CD14-positive monocyte (primary cell): Measurements from ENCODE around the gene HDAC6. TPM values are rescaled to one million over a fixed set of nuclear protein-coding genes. Genes with fewer than 3 reads are reported as not detected.

ENCODE experiments used
- DNase-seq, 3 donors: peaks; one replicate each; pipeline ENCODE4 v3.0.0-alpha.2; 2011 to 2022
- H2AFZ ChIP-seq: 2 replicates; pipeline ENCODE4 v1.6.0; 2012; ENCODE audit warnings: mild to moderate bottlenecking, low read depth, low read length, inconsistent platforms; ENCODE audit not compliant: insufficient read depth, poor library complexity, severe bottlenecking
- H3K27ac ChIP-seq, 2 donors: 1 replicate in 1 of 2; 2 replicates in 1 of 2; pipeline ENCODE4 v1.5.1; 2012 to 2013; ENCODE audit warnings: low read length in 2 of 2, control low read depth in 1 of 2, inconsistent platforms in 1 of 2, low read depth in 1 of 2, mild to moderate bottlenecking in 1 of 2
- H3K27me3 ChIP-seq, 2 donors: one replicate each; pipeline versions ENCODE4 v1.6.0 to v1.6.1; 2011 to 2013; ENCODE audit warnings: low read length in 2 of 2; ENCODE audit not compliant: control insufficient read depth in 2 of 2, insufficient read depth in 2 of 2
- H3K36me3 ChIP-seq, 2 donors: replicated peaks in 1 of 2; 1 replicate in 1 of 2; 2 replicates in 1 of 2; pipeline versions ENCODE4 v1.5.1 to v1.6.1; 2012 to 2013; ENCODE audit warnings: low read length in 2 of 2, control low read depth in 1 of 2, inconsistent platforms in 1 of 2, mild to moderate bottlenecking in 1 of 2; ENCODE audit not compliant: insufficient read depth in 2 of 2, control insufficient read depth in 1 of 2
- H3K4me1 ChIP-seq, 2 donors: 1 replicate in 1 of 2; 2 replicates in 1 of 2; pipeline versions ENCODE4 v1.5.1 to v1.6.1; 2012 to 2013; ENCODE audit warnings: low read length in 2 of 2, control low read depth in 1 of 2, inconsistent platforms in 1 of 2, mild to moderate bottlenecking in 1 of 2, moderate library complexity in 1 of 2; ENCODE audit not compliant: insufficient read depth in 2 of 2, control insufficient read depth in 1 of 2
- H3K4me2 ChIP-seq: replicated peaks from 2 replicates; pipeline ENCODE3; 2012; ENCODE audit warnings: low read length, moderate library complexity, mild to moderate bottlenecking; ENCODE audit not compliant: poor library complexity, severe bottlenecking; ENCODE audit errors: extremely low read depth
- H3K4me3 ChIP-seq, 3 experiments: fragments of 200-600 bp in 1 of 3; sonication (generic) in 1 of 3; replicated peaks in 1 of 3; 1 replicate in 2 of 3; 2 replicates in 1 of 3; pipeline ENCODE4 v1.5.1; 2011 to 2013; ENCODE audit warnings: low read length in 3 of 3, mild to moderate bottlenecking in 3 of 3, control low read depth in 2 of 3, low read depth in 2 of 3, inconsistent platforms in 1 of 3, moderate library complexity in 1 of 3
- H3K79me2 ChIP-seq: 2 replicates; pipeline ENCODE4 v1.6.0; 2012; ENCODE audit warnings: mild to moderate bottlenecking, control low read depth, inconsistent platforms, low read length, moderate library complexity; ENCODE audit not compliant: insufficient read depth
- H3K9ac ChIP-seq: 2 replicates; pipeline ENCODE4 v1.6.0; 2017; ENCODE audit warnings: low read length, mild to moderate bottlenecking; ENCODE audit not compliant: insufficient read depth, poor library complexity, severe bottlenecking
- H3K9me3 ChIP-seq, 2 donors: replicated peaks in 1 of 2; 1 replicate in 1 of 2; 2 replicates in 1 of 2; pipeline versions ENCODE4 v1.5.1 to v1.6.1; 2012 to 2013; ENCODE audit warnings: low read length in 2 of 2, control low read depth in 1 of 2; ENCODE audit not compliant: control insufficient read depth in 1 of 2, insufficient read depth in 1 of 2
- H4K20me1 ChIP-seq: 2 replicates; pipeline ENCODE4 v1.6.0; 2012; ENCODE audit warnings: mild to moderate bottlenecking, low read length, control low read depth, moderate library complexity; ENCODE audit not compliant: insufficient read depth
- H3K27ac Mint-ChIP-seq, 7 donors: one replicate each; pipeline ENCODE4 v1.8.0; 2020; ENCODE audit warnings: mild to moderate bottlenecking in 7 of 7, mixed read lengths in 7 of 7, moderate library complexity in 6 of 7, inconsistent platforms in 2 of 7
- H3K27me3 Mint-ChIP-seq, 3 donors: one replicate each; pipeline ENCODE4 v1.8.0; 2021 to 2022; ENCODE audit warnings: low read depth in 3 of 3, mild to moderate bottlenecking in 3 of 3, mixed read lengths in 3 of 3, moderate library complexity in 3 of 3, inconsistent platforms in 1 of 3
- H3K36me3 Mint-ChIP-seq, 2 donors: one replicate each; pipeline ENCODE4 v1.8.0; 2020; ENCODE audit warnings: mixed read lengths in 2 of 2, inconsistent platforms in 1 of 2, mild to moderate bottlenecking in 1 of 2
- H3K4me1 Mint-ChIP-seq: one replicate; pipeline ENCODE4 v1.8.0; 2020; ENCODE audit warnings: mild to moderate bottlenecking, mixed read lengths
- H3K4me3 Mint-ChIP-seq, 2 donors: one replicate each; pipeline ENCODE4 v1.8.0; 2020; ENCODE audit warnings: mild to moderate bottlenecking in 2 of 2, mixed read lengths in 2 of 2, moderate library complexity in 1 of 2
- H3K9me3 Mint-ChIP-seq, 7 donors: one replicate each; pipeline ENCODE4 v1.8.0; 2020 to 2022; ENCODE audit warnings: mixed read lengths in 7 of 7, mild to moderate bottlenecking in 6 of 7, moderate library complexity in 6 of 7, inconsistent platforms in 2 of 7
- CTCF ChIP-seq: fragments of 200-600 bp; IDR thresholded peaks from one replicate; pipeline ENCODE4 v1.8.0; 2022; ENCODE audit warnings: antibody characterized with exemption, mild to moderate bottlenecking
- WGBS: methylation state at CpG from one replicate; pipeline ENCODE4 v1.1.5; 2013; ENCODE audit warnings: missing lambda C conversion rate; ENCODE audit not compliant: insufficient coverage; 5-methylcytosine and 5-hydroxymethylcytosine counted together
- intact Hi-C, 2 donors: fragments of 100-400 bp; cut with micrococcal nuclease; formaldehyde crosslinking; loops; one replicate each; pipeline versions ENCODE4 v1.15.0 to v1.15.1; 2023
- polyA plus RNA-seq, 3 donors: library from polyadenylated mRNA; depleted of rRNA in 1 of 3; unstranded in 2 of 3; stranded (reverse) in 1 of 3; fragments of 300-500 nt in 2 of 3; fragments of >200 nt in 1 of 3; fragmentation: Illumina TruSeq in 2 of 3; gene quantifications; 1 replicate in 2 of 3; 2 replicates in 1 of 3; pipeline ENCODE4 v1.2.3, GENCODE V29; 2012 to 2021

HDAC6 gene
- polyA plus RNA-seq, 3 donors: 12.7 to 67.0 (median 19.7) TPM

GRCh38 chrX:48802089-48802904 is 430 bp downstream of the HDAC6 start:
- peaks cover 13% of the 10 kb centered on the region for H3K4me1 Mint-ChIP-seq
- peak overlapping the region; percentile 93 to 96 for H3K4me3 Mint-ChIP-seq
- intact Hi-C loops: loop anchor here (5.0 to 10.0 kb wide), 6 partner anchors 65 to 317 kb away; partner anchors contain the start of genes PQBP1 (in 2 of the 2), TIMM17B (in 2 of the 2), RBM3 (in 1 of the 2) and SUV39H1 (in 1 of the 2)
- no peak for TF ChIP-seq CTCF
- H3K79me2 ChIP-seq: no peaks in the 10 kb centered on the region
- H3K9me3 Mint-ChIP-seq: peaks cover 0 to 11% (median 5%) of the 10 kb centered on the region in 7 donors
- H3K4me3 ChIP-seq: peak overlapping the region; percentile 61 to 81 (median 68)
- WGBS: under 1% methylated on average over 18 of the region's 40 CpGs
- peak overlapping the region; percentile 80 for H3K4me2 ChIP-seq
- DNase-seq: peak; percentile 51 to 69 (median 62)
- H3K27ac ChIP-seq: peak overlapping the region; percentile 91 to 98
- H3K27ac Mint-ChIP-seq: peak overlapping the region; percentile 98 to 99 (median 99)
- H2AFZ ChIP-seq: peak overlapping the region; percentile 71
- no peaks in the 10 kb centered on the region for H3K27me3 ChIP-seq
- H3K9ac ChIP-seq: peak overlapping the region; percentile 78
- H3K9me3 ChIP-seq: no peaks in the 10 kb centered on the region
- peaks cover 16 to 19% of the 10 kb centered on the region in 2 donors for H3K4me1 ChIP-seq
- peaks cover 21 to 27% of the 10 kb centered on the region in 2 donors for H3K36me3 Mint-ChIP-seq
- H3K27me3 Mint-ChIP-seq: peaks cover 0 to 8% (median 0%) of the 10 kb centered on the region in 3 donors
- peaks cover 0 to 24% of the 10 kb centered on the region in 2 donors for H3K36me3 ChIP-seq
- H4K20me1 ChIP-seq: no peaks in the 10 kb centered on the region

GRCh38 chrX:48802905-48803200 is 986 bp downstream of the HDAC6 start:
- Histone ChIP-seq H3K27me3 (no peaks in the 10 kb centered on the region), H2AFZ (peak overlapping the region; percentile 71), H3K4me1 (peaks cover 16 to 19% of the 10 kb centered on the region in 2 donors), H3K79me2 (no peaks in the 10 kb centered on the region), H3K36me3 (peaks cover 0 to 25% of the 10 kb centered on the region in 2 donors), H3K9ac (no peak overlapping the region), H3K4me3 (peak overlapping the region in 2 of 3 experiments; percentile 68 to 81), H3K27ac (peak overlapping the region; percentile 91 to 98), H3K9me3 (no peaks in the 10 kb centered on the region), H4K20me1 (no peaks in the 10 kb centered on the region), H3K4me2 (peak overlapping the region; percentile 80)
- peak overlapping the region in 1 of 2 donors; percentile 93 for H3K4me3 Mint-ChIP-seq
- H3K27ac Mint-ChIP-seq: peak overlapping the region; percentile 98 to 99 (median 99)
- intact Hi-C loops: loop anchor here (5.0 to 10.0 kb wide), 6 partner anchors 66 to 318 kb away; partner anchors contain the start of genes PQBP1 (in 2 of the 2), TIMM17B (in 2 of the 2), RBM3 (in 1 of the 2) and SUV39H1 (in 1 of the 2)
- no peak for TF ChIP-seq CTCF
- peaks cover 24 to 27% of the 10 kb centered on the region in 2 donors for H3K36me3 Mint-ChIP-seq
- H3K27me3 Mint-ChIP-seq: peaks cover 0 to 8% (median 0%) of the 10 kb centered on the region in 3 donors
- H3K9me3 Mint-ChIP-seq: peaks cover 0 to 11% (median 5%) of the 10 kb centered on the region in 7 donors
- peaks cover 13% of the 10 kb centered on the region for H3K4me1 Mint-ChIP-seq
- WGBS: no CpG with 5 or more reads among the region's 4 CpGs
- DNase-seq: no peak
